D721Med (cell line): ENCODE data around the gene PVALEF.

Experiments
- DNase-seq: peaks from one replicate; pipeline ENCODE4 v3.0.0; 2011; ENCODE audit warnings: low spot score; ENCODE audit not compliant: insufficient read length
- FAIRE-seq: peaks from 2 replicates; lab custom pipeline; 2011; peaks lifted over from hg19 to GRCh38; lab: Jason Lieb, UNC
- TF ChIP-seq, protein P1 (sequence below): IDR thresholded peaks from 2 replicates; pipeline ENCODE4 v1.5.1; 2012; ENCODE audit warnings: mild to moderate bottlenecking, control low read depth; ENCODE audit not compliant: insufficient read depth; ENCODE audit errors: missing control alignments

Gene PVALEF

GRCh38 chr17:81213978-81214377, 48.7 kb downstream of the PVALEF start:
- FAIRE-seq, result no peak
- TF ChIP-seq, protein P1, sequence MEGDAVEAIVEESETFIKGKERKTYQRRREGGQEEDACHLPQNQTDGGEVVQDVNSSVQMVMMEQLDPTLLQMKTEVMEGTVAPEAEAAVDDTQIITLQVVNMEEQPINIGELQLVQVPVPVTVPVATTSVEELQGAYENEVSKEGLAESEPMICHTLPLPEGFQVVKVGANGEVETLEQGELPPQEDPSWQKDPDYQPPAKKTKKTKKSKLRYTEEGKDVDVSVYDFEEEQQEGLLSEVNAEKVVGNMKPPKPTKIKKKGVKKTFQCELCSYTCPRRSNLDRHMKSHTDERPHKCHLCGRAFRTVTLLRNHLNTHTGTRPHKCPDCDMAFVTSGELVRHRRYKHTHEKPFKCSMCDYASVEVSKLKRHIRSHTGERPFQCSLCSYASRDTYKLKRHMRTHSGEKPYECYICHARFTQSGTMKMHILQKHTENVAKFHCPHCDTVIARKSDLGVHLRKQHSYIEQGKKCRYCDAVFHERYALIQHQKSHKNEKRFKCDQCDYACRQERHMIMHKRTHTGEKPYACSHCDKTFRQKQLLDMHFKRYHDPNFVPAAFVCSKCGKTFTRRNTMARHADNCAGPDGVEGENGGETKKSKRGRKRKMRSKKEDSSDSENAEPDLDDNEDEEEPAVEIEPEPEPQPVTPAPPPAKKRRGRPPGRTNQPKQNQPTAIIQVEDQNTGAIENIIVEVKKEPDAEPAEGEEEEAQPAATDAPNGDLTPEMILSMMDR, result no peak
- DNase-seq, result no peak

DNA sequence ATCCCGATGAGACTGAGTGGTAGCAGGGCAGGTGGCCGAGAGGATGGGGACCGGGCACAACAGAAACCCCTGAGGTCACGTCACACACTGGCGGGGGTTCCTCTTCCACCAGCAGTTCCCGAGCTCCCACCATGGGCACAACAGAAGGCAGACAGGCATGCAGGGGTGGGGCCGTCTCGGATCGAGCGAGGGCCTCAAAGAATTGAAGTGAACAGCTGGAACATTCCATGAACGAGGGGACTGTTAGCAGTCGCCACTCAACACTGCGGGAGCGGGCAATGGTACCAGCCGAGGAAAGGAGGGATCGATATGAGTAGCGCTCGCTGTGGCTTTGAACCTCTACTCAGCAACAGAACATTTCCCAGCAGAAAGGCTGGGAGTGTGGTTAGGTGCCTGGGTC, 52.2 kb downstream of the PVALEF start:
- TF ChIP-seq, protein P1, result no peak
- DNase-seq (no peak), FAIRE-seq (no peak)

- TF ChIP-seq, protein P1, result no peak
- no peak for DNase-seq
- FAIRE-seq, result no peak
Observed at GRCh38 chr17:81218459-81218858, 53.2 kb downstream of the PVALEF start.

GRCh38 chr17:81218991-81219390, 53.7 kb downstream of the PVALEF start:
- DNase-seq, result no peak
- no peak for FAIRE-seq
- TF ChIP-seq, protein P1, result no peak

- no peak for FAIRE-seq
- TF ChIP-seq, protein P1, result no peak
- no peak for DNase-seq
Observed at GRCh38 chr17:81219476-81220180, 54.3 kb downstream of the PVALEF start.

DNA sequence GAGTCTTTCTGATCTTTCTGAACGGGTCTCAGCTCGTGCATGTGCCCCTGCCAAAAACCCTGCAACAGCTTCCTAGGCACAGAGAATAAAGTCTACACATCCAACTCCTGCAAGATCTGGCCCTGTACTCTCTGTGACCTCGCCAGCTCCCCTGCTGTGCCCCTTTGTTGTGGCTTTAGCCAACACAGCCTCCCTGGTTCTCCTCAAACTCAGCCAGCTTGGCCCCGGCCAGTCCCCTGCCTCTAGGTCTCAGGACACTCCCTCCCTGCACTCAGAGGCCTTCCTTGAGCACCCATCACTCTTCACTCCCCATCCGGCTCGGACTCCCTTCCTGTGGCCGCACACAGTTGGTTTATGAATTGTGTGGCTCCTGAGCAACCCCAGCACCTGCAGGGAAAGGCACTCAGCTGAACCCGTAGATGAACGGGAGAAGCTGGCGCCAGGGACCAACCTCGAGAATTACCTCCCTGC, 56.1 kb downstream of the PVALEF start:
- no peak for DNase-seq
- TF ChIP-seq, protein P1, result no peak
- no peak for FAIRE-seq

DNA sequence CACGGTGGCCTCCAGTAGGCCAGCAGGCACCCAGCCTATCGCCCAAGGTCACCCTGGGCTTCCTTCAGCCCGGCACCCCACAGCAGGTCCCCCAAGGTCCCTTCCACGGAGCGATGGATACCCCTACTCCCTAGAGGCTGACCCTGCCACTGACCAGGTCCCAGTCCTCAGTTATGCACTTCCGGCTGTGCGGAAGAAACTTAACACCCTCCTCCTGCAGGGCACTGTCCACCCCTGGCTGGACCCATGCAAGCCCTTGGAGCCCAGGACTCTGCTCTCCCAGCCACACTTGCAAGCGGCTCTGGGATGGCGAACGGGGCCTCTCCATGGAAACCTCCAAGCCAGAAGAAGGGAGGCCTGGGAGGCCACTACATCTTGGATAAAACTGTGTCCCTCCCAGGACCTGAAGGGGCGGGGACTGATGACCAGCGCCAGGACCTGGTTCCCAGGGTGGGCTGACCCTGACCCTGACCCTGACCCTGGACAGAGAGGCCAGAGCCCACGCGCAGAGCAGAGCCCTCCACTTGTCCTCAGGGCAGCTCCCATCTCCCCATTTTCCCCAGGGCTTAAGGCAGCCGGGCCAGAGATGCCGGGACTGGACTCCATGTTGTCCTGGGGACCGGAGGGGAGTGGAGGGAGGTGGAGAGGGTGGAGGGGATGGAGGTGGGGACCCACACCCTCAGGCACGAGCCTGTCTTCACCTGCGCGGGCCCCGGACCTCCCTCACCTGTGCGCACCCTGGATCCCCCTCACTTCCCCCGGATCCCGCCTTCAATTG, 56.7 kb downstream of the PVALEF start:
- TF ChIP-seq, protein P1, result no peak
- FAIRE-seq, result no peak
- DNase-seq, result no peak
